ENCODE results near the gene KIF4B. TPM values are rescaled to one million over a fixed set of nuclear protein-coding genes. Genes with fewer than 3 reads are reported as not detected.

The KIF4B gene
- under 1 TPM in 4 of 6 donors, not detected in 2; 0.07 to 0.30 (median 0.12) TPM for total RNA-seq

GRCh38 chr5:155013526-155013925 is at the start of gene KIF4B:
TSS of gene KIF4B (plus strand) at chr5:155013755. CDS start at chr5:155013860, 105 bp downstream.
- DNase-seq (peak in 1 of 2 donors; percentile 73), ATAC-seq (ENCODE audit: low FRiP score in 2 of 2) (no peak)
- no peaks in the 10 kb centered on the region for H3K36me3 ChIP-seq
- TF ChIP-seq EP300 (IDR thresholded peaks at IDR 0.05): no peak
- no peak for TF ChIP-seq CTCF (IDR thresholded peaks at IDR 0.05)
- no peak for TF ChIP-seq POLR2A (IDR thresholded peaks at IDR 0.05)
- no peak for TF ChIP-seq POLR2AphosphoS5 (IDR thresholded peaks at IDR 0.05)
- no peaks in the 10 kb centered on the region for H3K27me3 ChIP-seq
- no peaks in the 10 kb centered on the region for H3K4me1 ChIP-seq
- 93 to 96% methylated on average over 21 of the region's 21 CpGs for WGBS, 2 donors
- no peak within 1 kb of the TSS for H3K4me3 ChIP-seq
- no peaks in the 10 kb centered on the region for H3K9me3 ChIP-seq
- no peak within 1 kb of the TSS for H3K27ac ChIP-seq

GRCh38 chr5:154966081-154966841 is 47.3 kb upstream of the KIF4B start:
- TF ChIP-seq CTCF (IDR thresholded peaks at IDR 0.05): no peak
- peak in 1 of 4 donors; percentile 36 for TF ChIP-seq EP300 (IDR thresholded peaks at IDR 0.05)
- peak; percentile 15 to 71 for TF ChIP-seq POLR2AphosphoS5 (IDR thresholded peaks at IDR 0.05)
- peaks cover 0 to 10% (median 9%) of the 10 kb centered on the region in 4 donors for H3K4me1 ChIP-seq
- H3K9me3 ChIP-seq: no peaks in the 10 kb centered on the region
- H3K27ac ChIP-seq: peak overlapping the region; percentile 62 to 89 (median 73)
- DNase-seq (no peak), ATAC-seq (ENCODE audit: low FRiP score in 2 of 2) (no peak)
- H3K4me3 ChIP-seq: peak overlapping the region in 3 of 4 donors; percentile 1 to 22 (median 19)
- no peaks in the 10 kb centered on the region for H3K27me3 ChIP-seq
- H3K36me3 ChIP-seq: peaks cover 4 to 33% (median 11%) of the 10 kb centered on the region in 4 donors
- 65 to 80% methylated on average over 7 of the region's 7 CpGs for WGBS, 2 donors

- TF ChIP-seq POLR2AphosphoS5 (IDR thresholded peaks at IDR 0.05) (no peak), CTCF (IDR thresholded peaks at IDR 0.05) (no peak), POLR2A (IDR thresholded peaks at IDR 0.05) (no peak), EP300 (IDR thresholded peaks at IDR 0.05) (no peak)
- H3K36me3 ChIP-seq: peaks cover 4 to 27% (median 7%) of the 10 kb centered on the region in 4 donors
- H3K4me3 ChIP-seq: peak overlapping the region in 3 of 4 donors; percentile 1 to 22 (median 19)
- 74 to 79% methylated on average over 3 of the region's 3 CpGs for WGBS, 2 donors
- DNase-seq: no peak
- H3K4me1 ChIP-seq: peaks cover 0 to 10% (median 9%) of the 10 kb centered on the region in 4 donors
- H3K27ac ChIP-seq: peak overlapping the region; percentile 62 to 89 (median 73)
- H3K9me3 ChIP-seq: no peaks in the 10 kb centered on the region
- no peaks in the 10 kb centered on the region for H3K27me3 ChIP-seq
- ATAC-seq (ENCODE audit: low FRiP score in 2 of 2): no peak
Observed at GRCh38 chr5:154966874-154967273, 46.7 kb upstream of the KIF4B start.

GRCh38 chr5:154967421-154968024 is 46.0 kb upstream of the KIF4B start:
- Histone ChIP-seq H3K36me3 (peaks cover 4 to 24% (median 7%) of the 10 kb centered on the region in 4 donors), H3K4me1 (peaks cover 0 to 10% (median 9%) of the 10 kb centered on the region in 4 donors), H3K4me3 (peak overlapping the region in 3 of 4 donors; percentile 1 to 22 (median 19)), H3K9me3 (no peaks in the 10 kb centered on the region), H3K27me3 (no peaks in the 10 kb centered on the region), H3K27ac (peak overlapping the region in 3 of 4 donors; percentile 62 to 89 (median 79))
- WGBS, 2 donors: 63 to 67% methylated on average over 5 of the region's 5 CpGs
- no peak for DNase-seq
- peak in 5 of 6 experiments; percentile 19 to 51 (median 33) for TF ChIP-seq CTCF (IDR thresholded peaks at IDR 0.05)
- no peak for TF ChIP-seq POLR2A (IDR thresholded peaks at IDR 0.05)
- no peak for TF ChIP-seq EP300 (IDR thresholded peaks at IDR 0.05)
- TF ChIP-seq POLR2AphosphoS5 (IDR thresholded peaks at IDR 0.05): no peak
- ATAC-seq (ENCODE audit: low FRiP score in 2 of 2): no peak
